Thyroid gland (tissue), 4 donors: ENCODE data around the gene EXOSC3. TPM values are rescaled to one million over a fixed set of nuclear protein-coding genes. Genes with fewer than 3 reads are reported as not detected.
"Not testable (repeated sequence)": the region's sequence is repeated elsewhere in the genome, so short reads cannot be mapped to it uniquely, and the experiment has no call there.

Source experiments
- DNase-seq, 2 donors: peaks; one replicate each; pipeline ENCODE4 v3.0.0-alpha.2; 2019
- H3K27ac ChIP-seq, 3 donors: fragments of 200-600 bp; sonication (generic); 1 replicate in 2 of 3; 2 replicates in 1 of 3; pipeline ENCODE4 v1.5.1; 2016 to 2019; ENCODE audit warnings: mild to moderate bottlenecking in 1 of 3, moderate library complexity in 1 of 3
- H3K27me3 ChIP-seq: fragments of 200-600 bp; sonication (generic); one replicate; pipeline ENCODE4 v1.5.1; 2019
- H3K36me3 ChIP-seq, 2 donors: fragments of 200-600 bp; sonication (generic); one replicate each; pipeline ENCODE4 v1.5.1; 2016 to 2019
- H3K4me1 ChIP-seq, 2 donors: fragments of 200-600 bp; sonication (generic); one replicate each; pipeline ENCODE4 v1.5.1; 2017 to 2019
- H3K4me3 ChIP-seq, 3 donors: fragments of 200-600 bp; sonication (generic); replicated peaks in 1 of 3; 1 replicate in 2 of 3; 2 replicates in 1 of 3; pipeline ENCODE4 v1.5.1; 2016; ENCODE audit warnings: mild to moderate bottlenecking in 1 of 3
- H3K9me3 ChIP-seq: fragments of 200-600 bp; sonication (generic); one replicate; pipeline ENCODE4 v1.5.1; 2017
- POLR2A ChIP-seq, 2 donors: fragments of 450-650 bp; IDR thresholded peaks; one replicate each; pipeline ENCODE4 v1.6.1; 2017; ENCODE audit warnings: antibody characterized with exemption in 2 of 2, mild to moderate bottlenecking in 2 of 2, moderate library complexity in 1 of 2
- WGBS, 2 donors: methylation state at CpG; one replicate each; pipeline ENCODE4 v1.1.5; 2017; 5-methylcytosine and 5-hydroxymethylcytosine counted together
- intact Hi-C: fragments of 100-400 bp; cut with DNase I; formaldehyde crosslinking; loops from one replicate; pipeline ENCODE4 v1.15.1; 2023
- total RNA-seq, 4 donors: library from RNA; depleted of rRNA; stranded (reverse); fragments of >200 nt; gene quantifications; one replicate each; pipeline ENCODE4 v1.2.3, GENCODE V29; 2016
- TF ChIP-seq, protein P1 (sequence below), 6 experiments: fragments of 200-600 bp in 3 of 6; fragments of 450-650 bp in 3 of 6; sonication (generic) in 3 of 6; IDR thresholded peaks; one replicate each; pipeline ENCODE4 v1.5.1; 2016 to 2019; ENCODE audit warnings: antibody characterized with exemption in 6 of 6, mild to moderate bottlenecking in 2 of 6, inconsistent platforms in 1 of 6, moderate library complexity in 1 of 6

Gene EXOSC3
- total RNA-seq, 4 donors from 2014 or later, result 39.9 to 53.1 (median 46.6) TPM

- peaks cover 26 to 39% of the 10 kb centered on the region in 2 donors for H3K36me3 ChIP-seq
- TF ChIP-seq POLR2A (IDR thresholded peaks at IDR 0.05), result no peak
- TF ChIP-seq, protein P1, sequence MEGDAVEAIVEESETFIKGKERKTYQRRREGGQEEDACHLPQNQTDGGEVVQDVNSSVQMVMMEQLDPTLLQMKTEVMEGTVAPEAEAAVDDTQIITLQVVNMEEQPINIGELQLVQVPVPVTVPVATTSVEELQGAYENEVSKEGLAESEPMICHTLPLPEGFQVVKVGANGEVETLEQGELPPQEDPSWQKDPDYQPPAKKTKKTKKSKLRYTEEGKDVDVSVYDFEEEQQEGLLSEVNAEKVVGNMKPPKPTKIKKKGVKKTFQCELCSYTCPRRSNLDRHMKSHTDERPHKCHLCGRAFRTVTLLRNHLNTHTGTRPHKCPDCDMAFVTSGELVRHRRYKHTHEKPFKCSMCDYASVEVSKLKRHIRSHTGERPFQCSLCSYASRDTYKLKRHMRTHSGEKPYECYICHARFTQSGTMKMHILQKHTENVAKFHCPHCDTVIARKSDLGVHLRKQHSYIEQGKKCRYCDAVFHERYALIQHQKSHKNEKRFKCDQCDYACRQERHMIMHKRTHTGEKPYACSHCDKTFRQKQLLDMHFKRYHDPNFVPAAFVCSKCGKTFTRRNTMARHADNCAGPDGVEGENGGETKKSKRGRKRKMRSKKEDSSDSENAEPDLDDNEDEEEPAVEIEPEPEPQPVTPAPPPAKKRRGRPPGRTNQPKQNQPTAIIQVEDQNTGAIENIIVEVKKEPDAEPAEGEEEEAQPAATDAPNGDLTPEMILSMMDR (IDR thresholded peaks at IDR 0.05), result no peak
Observed at GRCh38 chr9:37776328-37776727, 8.5 kb downstream of the EXOSC3 start.

DNA sequence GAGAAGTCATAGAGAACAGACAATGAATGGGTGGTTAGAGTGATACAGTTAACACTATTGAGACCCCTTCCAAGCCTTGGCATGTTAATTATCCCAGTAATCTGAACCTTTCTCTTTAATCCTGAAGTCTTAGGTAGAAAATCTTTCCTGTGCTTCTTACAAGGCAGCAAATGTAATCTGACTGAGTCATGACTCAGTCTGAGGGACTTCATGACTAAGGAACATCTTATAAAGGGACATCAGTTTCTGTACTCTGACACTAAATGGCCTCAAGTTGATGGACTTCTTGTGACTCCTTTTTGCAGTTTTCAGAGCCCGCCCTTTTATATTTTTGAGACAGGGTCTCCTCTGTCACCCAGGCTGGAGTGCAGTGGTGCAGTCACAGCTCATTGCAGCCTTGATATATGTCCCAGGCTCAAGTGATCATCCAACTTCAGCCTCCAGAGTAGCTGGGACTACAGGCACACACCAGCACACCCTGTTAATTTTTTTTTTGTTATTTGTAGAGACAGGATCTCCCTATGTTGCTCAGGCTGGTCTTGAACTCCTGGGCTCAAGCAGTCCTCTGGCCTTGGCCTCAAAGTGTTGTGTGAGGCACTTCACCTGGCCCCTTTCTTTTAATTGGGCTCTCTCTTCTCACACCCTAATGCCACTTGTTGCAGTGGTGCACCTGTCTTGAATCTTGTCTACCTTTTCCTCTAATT is 9.5 kb downstream of the EXOSC3 start:
- H3K27ac ChIP-seq, result no peak overlapping the region
- no peak for DNase-seq
- no peaks in the 10 kb centered on the region for H3K4me1 ChIP-seq
- peaks cover 24 to 35% of the 10 kb centered on the region in 2 donors for H3K36me3 ChIP-seq
- no peak for TF ChIP-seq POLR2A (IDR thresholded peaks at IDR 0.05)
- TF ChIP-seq, protein P1 (IDR thresholded peaks at IDR 0.05), result no peak
- H3K27me3 ChIP-seq, result no peaks in the 10 kb centered on the region
- intact Hi-C loops, result no loop called here
- no peak overlapping the region for H3K4me3 ChIP-seq
- 100% methylated on average over 1 of the region's 1 CpG for WGBS, 2 donors
- H3K9me3 ChIP-seq, result no peaks in the 10 kb centered on the region

More at GRCh38 chr9:37776328-37776727, 8.5 kb downstream of the EXOSC3 start:
- intact Hi-C loops, result no loop called here
- no peak overlapping the region for H3K27ac ChIP-seq
- 96 to 97% methylated on average over 5 of the region's 5 CpGs for WGBS, 2 donors
- DNase-seq, result no peak
- no peaks in the 10 kb centered on the region for H3K9me3 ChIP-seq
- H3K4me1 ChIP-seq, result no peaks in the 10 kb centered on the region
- H3K4me3 ChIP-seq, result no peak overlapping the region
- no peaks in the 10 kb centered on the region for H3K27me3 ChIP-seq

DNA sequence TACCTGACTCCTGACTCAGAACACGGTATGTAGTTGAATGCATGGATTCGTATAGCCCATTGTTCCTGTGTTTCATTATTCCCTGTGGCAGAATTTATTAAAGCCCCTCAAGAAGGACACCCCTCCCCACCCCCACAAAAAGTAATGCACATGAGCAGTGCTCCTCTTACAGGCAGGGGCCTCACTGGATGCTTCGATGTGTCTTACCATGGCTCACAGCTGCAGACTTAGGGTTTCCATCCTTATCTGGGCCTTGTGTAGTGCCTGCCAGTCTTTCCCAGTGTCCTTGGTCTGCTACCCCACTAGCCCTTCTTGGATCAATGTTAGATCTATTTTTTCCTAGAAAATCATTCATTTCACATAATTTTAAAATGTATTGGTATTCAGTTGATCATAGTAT is 14.9 kb downstream of the EXOSC3 start:
- Histone ChIP-seq H3K4me3 (no peak overlapping the region), H3K27ac (no peak overlapping the region), H3K9me3 (no peaks in the 10 kb centered on the region), H3K36me3 (peaks cover 0 to 16% of the 10 kb centered on the region in 2 donors), H3K27me3 (no peaks in the 10 kb centered on the region), H3K4me1 (no peaks in the 10 kb centered on the region)
- DNase-seq, result no peak
- WGBS, 2 donors, result 99 to 100% methylated on average over 3 of the region's 3 CpGs
- TF ChIP-seq, protein P1 (IDR thresholded peaks at IDR 0.05), result no peak
- TF ChIP-seq POLR2A (IDR thresholded peaks at IDR 0.05), result no peak
- intact Hi-C loops, result no loop called here

DNA sequence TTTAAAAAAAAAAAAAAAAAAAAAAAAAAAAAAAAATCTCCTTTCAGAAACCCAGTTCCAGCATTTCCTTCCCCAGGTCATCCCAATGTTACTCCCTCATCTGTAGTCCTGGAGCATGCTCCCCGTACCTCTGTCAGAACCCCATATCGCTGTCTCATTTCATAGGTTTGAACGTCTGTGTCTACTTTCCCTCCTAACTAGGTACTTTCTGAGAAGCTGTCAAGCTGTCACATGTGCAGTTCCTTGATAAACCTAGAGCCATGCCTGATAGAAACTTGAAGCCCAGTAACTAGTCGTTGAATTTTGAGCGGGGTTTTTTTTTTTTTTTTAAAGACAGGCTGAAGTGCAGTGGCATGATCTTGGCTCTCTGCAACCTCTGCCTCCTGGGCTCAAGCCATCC is 15.6 kb downstream of the EXOSC3 start:
- intact Hi-C loops, result no loop called here
- WGBS, 2 donors, result 69 to 90% methylated on average over 5 of the region's 5 CpGs
- peaks cover 0 to 16% of the 10 kb centered on the region in 2 donors for H3K36me3 ChIP-seq

GRCh38 chr9:37765263-37765662 is 19.6 kb downstream of the EXOSC3 start:
- intact Hi-C loops, result not testable (repeated sequence)

More for the DNA sequence above, 15.6 kb downstream of the EXOSC3 start:
- DNase-seq, result no peak
- H3K27ac ChIP-seq, result no peak overlapping the region
- H3K9me3 ChIP-seq, result no peaks in the 10 kb centered on the region
- no peaks in the 10 kb centered on the region for H3K27me3 ChIP-seq
- no peak overlapping the region for H3K4me3 ChIP-seq
- H3K4me1 ChIP-seq, result no peaks in the 10 kb centered on the region
- TF ChIP-seq, protein P1 (IDR thresholded peaks at IDR 0.05), result no peak
- no peak for TF ChIP-seq POLR2A (IDR thresholded peaks at IDR 0.05)

More at GRCh38 chr9:37765263-37765662, 19.6 kb downstream of the EXOSC3 start:
- 81 to 98% methylated on average over 6 of the region's 6 CpGs for WGBS, 2 donors
- not testable (repeated sequence) for H3K27ac ChIP-seq, H3K27me3 ChIP-seq, H3K4me1 ChIP-seq, H3K36me3 ChIP-seq, H3K9me3 ChIP-seq, DNase-seq, H3K4me3 ChIP-seq
